ENCODE results near the gene P2RY14.
"Not testable (repeated sequence)": the region's sequence is repeated elsewhere in the genome, so short reads cannot be mapped to it uniquely, and the experiment has no call there.

Gene P2RY14

DNA sequence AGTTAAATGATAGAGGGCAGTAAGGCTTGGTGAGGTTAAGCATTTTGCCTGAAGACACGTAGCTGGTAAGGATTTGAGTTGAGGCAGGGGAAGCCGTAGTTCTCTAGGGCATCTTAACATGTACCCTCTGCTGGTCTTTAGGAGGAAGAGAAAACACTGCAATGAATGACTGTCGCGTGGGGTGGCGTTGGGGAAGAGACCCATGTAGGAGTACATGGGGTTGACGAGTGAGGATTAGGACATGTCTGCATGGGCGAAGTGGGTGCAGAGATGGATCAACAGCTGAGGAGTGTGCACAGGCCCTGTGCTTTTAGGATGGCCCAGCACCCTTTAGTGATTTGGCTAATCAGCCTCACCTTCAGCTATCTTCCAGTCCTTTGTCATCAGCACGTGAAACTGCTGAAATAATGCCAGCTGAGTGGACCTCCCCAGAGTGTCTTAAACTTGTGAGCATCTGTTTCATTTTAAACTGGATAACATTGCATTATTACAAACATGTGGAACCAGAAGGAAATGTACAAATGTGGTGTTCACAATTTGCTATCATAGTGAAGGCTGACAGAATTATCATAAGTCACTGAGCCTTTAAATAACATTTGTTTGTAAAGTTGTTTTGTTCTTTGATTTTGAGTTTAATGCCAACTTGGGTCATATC is 15.3 kb downstream of the P2RY14 start:
- no peak for DNase-seq (ENCODE audit: low read depth, low spot score)

DNA sequence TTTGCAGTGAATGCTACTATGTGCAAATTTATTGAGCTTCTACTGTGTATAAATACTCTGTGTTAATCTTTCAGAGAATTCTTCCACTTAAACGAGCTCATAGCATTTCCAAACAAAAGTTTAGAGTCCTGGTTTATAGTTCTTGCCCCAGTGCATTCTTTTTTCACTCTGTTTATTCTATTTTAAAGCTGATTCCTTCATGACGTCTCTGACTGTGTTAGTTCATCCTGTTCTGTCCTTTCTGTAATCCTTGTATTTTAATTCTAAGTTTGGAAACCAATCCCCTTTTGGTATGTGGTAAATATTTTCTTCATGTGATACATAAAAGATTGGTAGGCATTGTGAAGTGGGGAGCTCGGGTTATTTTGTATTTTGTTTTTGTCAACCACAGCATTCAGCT is 18.7 kb downstream of the P2RY14 start:
- DNase-seq (ENCODE audit: low read depth, low spot score): no peak

DNA sequence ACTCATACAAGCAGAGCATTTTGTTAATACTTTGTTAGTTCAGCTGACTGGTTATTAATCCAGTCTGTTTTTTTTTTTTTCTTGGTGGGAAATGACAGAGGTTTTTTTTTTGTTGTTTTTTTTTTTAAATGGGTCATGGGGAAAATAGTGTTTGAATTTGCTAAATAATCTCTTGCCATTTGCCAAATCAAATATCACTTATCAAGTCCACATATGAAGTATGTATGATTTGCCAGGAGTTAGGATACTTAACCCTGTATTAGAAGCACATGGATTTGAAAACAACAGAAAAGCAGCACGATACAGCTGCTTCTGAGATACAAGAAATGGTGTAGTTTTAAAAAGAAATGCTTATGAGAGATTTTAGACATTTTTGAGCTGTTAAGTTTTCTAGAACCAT is 21.6 kb downstream of the P2RY14 start:
- no peak for DNase-seq (ENCODE audit: low read depth, low spot score)

DNA sequence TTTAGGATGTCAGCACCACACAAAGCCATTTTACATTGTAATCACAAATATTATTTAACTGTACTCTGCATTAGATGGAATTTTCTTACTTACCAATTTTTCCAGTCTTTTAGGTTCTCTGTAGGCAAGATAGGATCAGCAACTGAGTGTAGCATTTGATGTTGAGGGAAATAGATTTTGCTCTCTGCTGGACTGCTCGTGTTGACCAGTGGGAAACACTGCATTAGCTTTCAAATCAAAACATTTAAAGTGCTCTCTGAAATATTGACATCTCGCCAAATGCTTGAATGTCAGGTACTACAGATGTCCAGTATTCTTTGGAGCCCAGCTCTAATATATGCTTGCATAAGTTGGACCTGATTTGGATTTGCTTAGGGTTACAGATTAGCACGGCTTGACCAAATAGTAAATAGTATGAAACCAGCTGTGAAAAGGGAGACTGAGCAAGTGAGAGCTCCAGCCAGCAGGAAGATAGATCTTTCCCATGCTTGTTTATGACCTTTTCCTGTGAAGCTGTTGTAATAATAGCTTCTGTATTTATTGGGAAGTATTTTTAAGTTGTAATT is 29.5 kb downstream of the P2RY14 start:
- DNase-seq (ENCODE audit: low read depth, low spot score): no peak

DNA sequence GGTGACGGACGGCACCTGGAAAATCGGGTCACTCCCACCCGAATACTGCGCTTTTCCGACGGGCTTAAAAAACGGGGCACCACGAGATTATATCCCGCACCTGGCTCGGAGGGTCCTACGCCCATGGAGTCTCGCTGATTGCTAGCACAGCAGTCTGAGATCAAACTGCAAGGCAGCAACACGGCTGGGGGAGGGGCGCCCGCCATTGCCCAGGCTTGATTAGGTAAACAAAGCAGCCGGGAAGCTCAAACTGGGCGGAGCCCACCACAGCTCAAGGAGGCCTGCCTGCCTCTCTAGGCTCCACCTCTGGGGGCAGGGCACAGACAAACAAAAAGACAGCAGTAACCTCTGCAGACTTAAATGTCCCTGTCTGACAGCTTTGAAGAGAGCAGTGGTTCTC is 36.3 kb downstream of the P2RY14 start:
- not testable (repeated sequence) for DNase-seq (ENCODE audit: low read depth, low spot score)

DNA sequence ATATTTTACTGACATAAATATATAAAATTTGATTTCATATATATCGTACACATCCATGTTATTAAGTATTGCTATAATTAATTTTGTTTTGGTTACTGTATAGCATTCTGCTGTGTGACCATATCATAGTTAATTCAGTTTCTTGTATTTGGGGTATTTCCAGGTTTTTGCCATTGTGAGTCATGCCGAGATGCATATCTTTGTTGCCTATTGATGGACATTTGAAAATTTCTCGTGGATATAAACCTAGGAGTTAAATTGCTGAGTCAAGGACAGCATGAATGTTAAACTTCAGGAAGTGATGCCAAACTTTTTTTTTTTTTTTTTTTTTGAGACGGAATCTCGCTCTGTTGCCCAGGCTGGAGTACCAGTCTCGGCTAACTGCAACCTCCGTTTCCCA is 41.6 kb downstream of the P2RY14 start:
- DNase-seq (ENCODE audit: low read depth, low spot score): no peak

DNA sequence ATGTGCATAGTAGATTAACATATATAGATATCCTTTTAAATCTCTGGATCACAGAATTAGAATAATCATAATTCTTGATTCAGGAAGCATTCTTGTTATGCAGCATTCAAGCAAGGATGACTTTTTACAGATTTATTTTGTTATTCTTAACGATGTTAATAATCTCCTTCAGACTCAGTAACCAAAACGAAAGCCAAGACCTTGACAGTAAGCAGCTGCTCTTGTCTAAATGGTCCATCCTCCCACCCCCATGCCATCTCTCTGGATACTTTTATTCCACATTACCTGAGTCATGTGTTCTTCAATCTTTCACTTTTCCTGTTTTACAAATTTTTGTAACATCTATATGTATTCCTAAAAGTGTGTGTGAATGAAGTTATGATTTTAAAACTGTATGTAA is 42.0 kb downstream of the P2RY14 start:
- no peak for DNase-seq (ENCODE audit: low read depth, low spot score)

DNA sequence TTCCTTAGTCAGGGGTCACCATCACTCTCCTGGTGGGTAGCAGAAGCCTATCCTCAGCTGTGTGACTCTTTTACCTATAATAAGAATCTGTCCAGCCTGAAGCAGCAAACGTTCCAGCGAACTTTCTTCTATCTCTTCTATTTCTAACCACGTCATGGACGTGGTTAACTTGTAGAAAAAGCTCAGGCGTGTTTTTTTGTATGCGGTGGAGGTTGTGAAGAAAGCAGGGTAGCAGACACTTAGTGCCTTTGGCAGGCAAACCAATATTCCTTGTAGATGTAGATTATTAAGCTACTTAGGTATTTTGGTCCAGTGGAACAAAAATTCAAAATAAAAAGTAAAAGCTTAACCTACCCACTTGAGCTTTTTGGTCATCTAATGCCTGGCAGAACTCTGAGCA is 43.5 kb downstream of the P2RY14 start:
- no peak for DNase-seq (ENCODE audit: low read depth, low spot score)

DNA sequence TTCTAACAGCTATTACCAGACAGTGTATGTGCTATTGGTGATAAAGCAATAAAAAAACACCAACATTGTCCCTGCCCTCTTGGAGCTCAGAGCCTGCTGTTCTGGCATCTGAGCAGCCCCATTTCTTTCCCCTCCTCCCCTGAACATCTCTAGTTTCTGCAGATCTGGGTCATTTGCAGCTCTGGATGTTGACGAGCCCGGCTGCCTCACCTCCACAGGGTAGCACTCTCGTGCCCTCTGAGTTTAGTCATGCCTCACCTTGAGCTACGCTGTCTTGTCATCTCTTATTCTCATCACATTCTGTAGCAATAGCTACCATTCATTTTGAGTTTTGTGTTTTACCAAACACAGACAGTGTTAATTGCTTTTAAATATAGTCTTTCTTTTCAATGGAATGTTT is 45.4 kb downstream of the P2RY14 start:
- DNase-seq (ENCODE audit: low read depth, low spot score): no peak

DNA sequence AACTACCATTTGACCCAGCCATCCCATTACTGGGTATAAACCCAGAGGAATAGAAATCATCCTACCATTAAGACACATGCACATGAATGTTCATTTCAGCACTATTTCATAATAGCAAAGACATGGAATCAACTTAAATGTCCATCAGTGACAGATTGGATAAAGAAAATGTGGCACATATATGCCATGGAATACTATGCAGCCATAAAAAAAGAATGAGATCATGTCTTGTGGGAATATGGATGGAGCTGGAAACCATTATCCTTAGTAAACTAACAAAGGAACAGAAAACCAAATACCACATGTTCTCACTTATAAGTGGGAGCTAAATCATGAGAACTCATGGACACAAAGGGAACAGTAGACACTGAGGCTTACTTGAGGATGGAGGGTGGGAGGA is 45.9 kb downstream of the P2RY14 start:
- DNase-seq (ENCODE audit: low read depth, low spot score): not testable (repeated sequence)

DNA sequence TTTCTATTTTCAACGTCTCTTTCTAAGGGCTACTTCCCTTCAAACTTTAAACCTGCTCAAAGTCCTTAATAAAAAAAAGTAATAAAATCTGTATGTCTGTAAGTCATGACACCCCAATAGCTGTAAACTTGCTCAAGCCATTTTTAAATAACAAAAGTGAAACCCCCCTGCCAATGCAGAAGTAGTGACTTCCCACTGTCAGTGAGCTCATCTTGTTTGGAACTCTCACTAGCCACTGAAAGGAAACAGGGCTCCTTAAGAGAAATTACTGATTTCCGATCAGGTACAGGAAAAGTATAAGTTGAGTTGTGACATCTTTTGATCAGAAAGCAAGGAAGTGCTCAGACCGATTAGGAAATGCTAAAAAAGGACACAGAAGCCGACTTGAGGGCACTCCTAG is 47.7 kb downstream of the P2RY14 start:
- DNase-seq (ENCODE audit: low read depth, low spot score): no peak

DNA sequence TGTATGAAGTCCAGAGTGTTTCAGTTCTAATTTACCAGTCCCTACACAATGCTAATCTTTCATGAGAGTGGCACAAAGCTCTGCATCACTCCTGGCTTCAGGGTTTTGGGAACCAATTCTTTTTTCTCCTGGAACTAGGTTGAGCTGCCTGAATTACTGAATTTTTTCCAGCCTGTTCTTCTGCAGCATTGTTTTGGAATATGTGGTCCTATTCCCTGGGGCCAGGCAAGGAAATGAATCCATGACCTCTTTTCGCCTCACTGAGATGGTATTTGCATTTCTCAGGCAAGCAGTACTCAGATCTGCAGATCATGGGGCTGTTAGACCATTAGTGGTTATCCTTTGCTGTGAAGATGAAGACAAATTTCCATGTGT is 49.7 kb downstream of the P2RY14 start:
- DNase-seq (ENCODE audit: low read depth, low spot score): peak; percentile 53

DNA sequence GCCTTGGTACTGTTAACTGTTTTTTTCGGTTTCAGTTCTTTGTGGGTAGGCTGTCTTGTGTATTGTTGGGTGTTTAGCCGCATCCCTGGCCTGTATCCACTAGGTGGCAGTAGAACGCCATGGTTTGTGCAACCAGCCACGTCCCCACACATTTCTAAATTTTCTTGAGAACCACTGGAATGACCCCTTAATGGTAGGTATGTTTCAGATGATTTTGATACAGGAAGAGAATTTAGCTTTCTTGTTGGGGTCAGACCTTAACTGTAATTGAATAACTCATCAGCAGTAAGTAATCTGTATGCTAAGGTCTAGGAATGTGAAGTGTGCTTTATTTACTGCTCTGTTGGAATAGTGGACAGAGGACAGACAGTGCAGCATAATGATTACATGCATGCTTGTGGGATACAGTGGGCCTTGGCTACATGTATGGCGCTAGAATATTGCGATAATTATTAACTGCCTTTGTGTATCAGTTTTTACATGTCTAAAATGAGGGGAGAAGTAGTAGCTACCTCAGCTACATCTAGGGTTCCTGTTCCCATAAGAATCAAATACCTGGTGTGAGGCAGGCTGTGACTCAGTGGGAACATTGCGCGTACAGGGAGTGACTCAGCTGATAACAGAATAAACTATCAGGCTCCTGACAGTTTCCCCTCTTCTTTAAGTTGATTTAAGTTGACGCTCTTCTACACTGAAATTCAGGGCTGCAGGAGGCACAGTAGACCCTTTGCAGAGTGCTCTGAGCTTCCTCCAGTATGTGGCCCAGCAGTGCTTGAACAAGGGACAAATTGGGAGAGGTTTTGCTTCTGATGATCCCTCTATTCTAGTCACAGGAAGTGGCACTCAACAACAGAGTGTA is 50.3 kb downstream of the P2RY14 start:
- peak; percentile 91 for DNase-seq (ENCODE audit: low read depth, low spot score)

DNA sequence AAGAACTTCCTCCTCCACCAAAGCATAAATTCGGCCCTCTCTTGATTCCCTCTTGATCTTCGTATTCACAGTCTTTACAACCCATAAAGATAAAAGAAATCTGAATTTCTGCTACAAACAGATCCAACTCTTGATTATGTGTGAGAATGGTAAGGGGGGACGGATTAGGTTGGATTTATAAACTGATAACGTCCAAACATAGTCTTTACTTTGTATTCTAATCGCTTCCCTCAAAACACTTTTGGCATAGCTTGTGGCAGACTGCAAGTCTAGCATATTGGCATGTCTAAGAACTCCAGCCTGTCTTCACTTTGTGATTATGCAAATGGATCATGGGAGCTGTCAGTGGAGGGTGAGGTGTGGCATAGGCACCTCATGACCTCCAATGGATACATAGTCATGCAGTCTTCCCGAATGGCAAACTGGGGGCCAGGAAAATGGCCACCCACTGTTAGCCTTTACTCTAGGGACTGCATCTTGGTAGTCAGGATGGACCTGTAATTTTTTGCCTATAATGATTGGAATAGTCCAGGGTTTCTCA is 51.0 kb downstream of the P2RY14 start:
- peak; percentile 10 for DNase-seq (ENCODE audit: low read depth, low spot score)

DNA sequence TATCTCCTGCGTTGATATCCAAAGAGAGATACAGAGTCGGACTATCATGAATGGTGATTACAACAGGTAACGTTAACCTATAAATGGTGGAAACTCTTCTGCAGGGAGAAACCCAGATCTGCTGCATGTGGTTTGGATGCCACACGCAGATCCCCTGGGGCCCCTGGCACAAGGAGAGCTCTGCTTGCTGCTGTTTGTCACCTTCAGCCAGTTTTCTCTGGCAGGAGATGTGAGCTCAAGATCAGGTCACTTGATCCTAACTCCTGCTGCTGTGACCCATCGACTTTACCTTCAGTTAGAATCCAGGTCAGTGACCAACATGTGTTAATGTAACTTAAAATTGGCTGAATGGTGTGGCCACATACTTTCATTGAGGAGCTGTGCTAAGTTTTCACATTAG is 51.5 kb downstream of the P2RY14 start:
- no peak for DNase-seq (ENCODE audit: low read depth, low spot score)

DNA sequence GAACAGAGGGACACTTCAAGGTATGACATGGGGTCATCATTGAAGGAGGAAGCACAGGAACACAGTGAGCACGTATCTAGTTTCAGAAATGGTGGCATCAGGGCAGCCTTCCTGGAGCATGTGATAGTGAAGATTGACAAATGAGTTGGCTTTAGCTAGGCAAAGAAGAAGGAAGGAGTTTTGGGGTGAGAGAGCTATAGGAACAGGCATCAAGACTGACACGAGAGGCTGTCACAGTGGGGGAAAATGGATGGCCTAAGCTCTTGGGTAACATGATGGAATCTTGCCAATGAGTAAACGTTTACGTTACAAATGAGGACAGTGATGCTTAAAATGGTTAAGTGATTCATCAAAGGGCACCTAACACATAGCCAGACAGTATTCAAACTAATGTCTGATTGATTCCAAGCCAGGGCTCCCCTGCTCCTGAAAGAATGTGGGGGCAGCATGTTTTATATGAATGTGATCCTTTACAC is 52.2 kb downstream of the P2RY14 start:
- DNase-seq (ENCODE audit: low read depth, low spot score): peak; percentile 72

DNA sequence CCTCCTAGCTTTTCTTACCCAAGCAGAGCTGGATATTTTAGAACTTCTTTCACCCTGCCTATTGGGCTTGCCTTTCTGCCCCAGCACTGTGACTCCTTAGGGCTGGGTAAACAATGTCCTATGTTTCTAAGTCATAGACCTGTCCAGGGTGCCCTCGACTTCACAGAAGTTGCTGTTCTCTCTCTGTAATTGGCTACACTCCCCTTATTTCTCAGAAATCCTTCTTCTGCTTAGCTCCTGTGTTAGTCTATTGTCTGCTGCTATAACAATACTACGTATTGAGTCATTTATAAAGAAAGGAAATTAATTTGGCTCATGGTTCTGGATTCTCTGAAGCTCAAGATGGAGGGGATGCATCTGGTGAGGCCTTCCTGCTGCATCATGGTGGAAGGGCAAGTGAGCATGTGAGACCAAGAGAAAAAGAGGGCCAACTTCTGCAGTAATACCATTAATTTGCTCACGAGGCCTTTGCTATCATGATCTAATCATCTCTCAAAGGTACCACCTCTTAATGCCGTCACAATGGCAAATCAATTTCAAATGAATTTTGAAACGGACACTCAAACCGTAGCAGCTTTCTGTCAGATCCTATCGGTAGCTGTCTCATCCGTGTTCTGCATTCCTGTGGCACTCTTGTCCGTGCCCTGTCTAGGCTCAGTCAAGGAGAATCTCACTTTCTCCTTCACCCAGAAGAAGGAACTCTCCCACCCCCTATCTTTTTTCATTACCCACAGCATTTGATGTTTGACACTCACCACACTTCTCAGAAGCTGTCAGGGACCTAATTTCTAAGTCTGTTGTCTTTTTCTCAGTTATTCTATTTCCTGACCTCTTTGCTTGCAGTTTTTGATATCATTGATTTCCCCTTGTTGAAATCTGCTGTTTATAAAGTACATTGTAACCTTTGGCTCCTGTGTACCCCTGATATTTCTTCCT is 53.0 kb downstream of the P2RY14 start:
- no peak for DNase-seq (ENCODE audit: low read depth, low spot score)

DNA sequence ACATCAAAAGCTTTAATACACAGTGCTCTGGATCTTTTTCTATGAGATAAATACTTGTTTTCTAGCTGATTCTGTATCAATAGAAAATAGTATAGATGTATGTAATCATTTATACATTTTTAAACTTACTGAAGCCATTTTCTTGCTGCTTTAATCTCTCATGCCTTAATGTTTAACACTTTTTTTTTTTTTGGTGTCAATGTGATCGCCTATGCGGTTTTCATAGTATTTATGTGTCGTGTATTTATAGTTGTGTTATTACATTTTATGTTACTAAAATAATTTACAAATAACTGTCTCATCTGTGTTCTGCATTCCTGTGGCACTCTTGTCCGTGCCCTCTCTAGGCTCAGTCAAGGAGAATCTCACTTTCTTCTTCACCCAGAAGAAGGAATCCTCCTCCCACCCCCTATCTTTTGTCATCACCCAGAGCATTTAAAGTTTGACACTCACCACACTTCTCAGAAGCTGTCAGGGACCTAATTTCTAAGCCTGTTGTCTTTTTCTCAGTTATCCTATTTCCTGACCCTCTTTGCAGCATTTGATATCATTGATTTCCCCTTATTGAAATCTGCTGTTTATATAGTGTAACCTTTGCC is 54.0 kb downstream of the P2RY14 start:
- no peak for DNase-seq (ENCODE audit: low read depth, low spot score)

DNA sequence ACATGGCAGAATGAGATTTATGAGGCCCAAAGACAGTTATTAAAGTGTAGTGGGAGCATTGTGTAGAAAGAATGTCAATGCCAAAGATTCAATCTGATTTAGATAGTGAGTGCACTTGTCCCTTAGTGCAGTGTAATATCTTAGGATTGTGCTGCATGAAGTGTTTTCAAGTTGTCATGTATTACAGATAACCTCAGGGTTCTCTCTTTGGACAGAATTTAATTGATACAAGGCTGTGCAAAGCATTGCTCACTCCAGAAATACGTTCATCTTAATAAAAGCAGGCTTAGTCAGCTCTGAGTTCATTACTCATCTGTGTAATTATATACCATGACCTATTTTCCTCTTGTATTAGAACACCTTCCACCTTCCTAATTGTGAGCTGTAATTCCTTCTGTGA is 59.3 kb downstream of the P2RY14 start:
- peak; percentile 45 for DNase-seq (ENCODE audit: low read depth, low spot score)

DNA sequence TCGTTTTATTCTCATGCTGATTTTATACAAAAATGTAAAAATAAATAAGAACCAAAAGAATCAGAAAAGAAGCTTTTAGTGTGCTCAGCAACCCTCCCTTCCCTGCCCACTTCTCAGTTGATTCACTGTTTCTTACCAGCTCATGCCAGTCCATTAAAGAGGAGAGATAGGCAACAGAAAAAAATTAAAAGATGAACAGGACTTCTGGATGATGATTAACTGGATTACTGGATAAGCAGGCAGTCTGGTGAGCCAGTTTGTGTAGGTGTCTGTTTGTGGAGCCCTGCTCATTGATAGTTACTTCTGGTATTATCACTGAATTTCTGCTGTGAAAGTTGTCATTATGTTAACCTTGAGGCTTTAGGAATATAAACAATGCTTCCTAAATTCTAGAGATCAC is 60.2 kb downstream of the P2RY14 start:
- DNase-seq (ENCODE audit: low read depth, low spot score): no peak
